Fibroblast of peridontal ligament (primary cell): ENCODE results near the gene HJV.

ENCODE experiments used
- DNase-seq: peaks from one replicate; pipeline ENCODE4 v3.0.0-alpha.2; 2010; ENCODE audit errors: extremely low read depth

Gene HJV

DNA sequence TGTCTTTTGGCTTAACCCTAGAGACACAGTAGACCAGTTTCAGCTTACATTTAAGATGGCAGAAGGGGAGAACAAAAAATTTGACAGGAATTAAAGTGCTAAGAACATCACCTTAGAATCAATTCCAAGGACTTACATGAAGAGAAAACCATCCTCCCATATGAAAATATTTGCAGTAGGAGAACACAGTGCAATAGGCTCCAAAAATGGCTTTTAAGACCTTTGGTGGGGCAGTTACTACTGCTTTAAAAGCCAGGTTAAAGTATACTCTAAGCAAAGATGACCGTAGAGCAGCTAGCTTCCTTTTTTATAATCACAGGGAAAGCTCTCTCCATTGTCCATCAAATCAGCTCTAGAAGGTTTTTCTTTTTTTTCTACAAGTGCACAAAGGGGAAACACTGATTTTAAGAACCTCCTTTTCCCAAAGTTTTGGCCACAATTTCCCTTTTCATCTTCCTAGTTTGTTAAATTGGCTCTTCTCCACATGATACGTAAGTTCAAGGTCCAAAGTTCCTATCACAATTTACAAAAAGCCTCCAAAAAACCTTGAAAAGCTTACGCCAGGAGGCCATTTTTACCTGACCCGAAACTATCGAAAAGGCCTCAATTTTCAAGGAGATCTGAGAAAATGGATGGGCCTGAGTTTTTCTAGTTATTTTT lies 28.4 kb downstream of the HJV start:
- DNase-seq = no peak

DNA sequence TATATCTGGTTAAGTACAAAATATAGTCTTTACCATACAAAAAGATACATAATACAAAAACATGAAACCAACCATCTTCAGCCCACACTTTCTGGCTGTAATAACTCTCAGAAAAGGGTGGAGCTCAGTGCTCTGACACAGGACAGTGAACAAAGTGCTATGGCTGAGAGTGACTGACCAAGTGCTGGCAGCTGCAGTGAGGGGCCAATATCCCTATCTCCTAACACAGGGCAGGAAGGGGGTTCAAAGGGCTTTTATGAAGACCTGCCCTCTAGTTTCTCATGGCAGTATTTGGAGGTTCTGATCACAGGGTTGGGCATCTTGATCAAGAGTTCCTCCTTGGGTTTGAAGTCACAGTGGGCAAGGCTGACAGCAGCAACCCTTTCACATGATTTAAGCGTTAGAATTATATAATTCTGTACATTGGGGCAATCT lies 29.0 kb downstream of the HJV start:
- no peak for DNase-seq

DNA sequence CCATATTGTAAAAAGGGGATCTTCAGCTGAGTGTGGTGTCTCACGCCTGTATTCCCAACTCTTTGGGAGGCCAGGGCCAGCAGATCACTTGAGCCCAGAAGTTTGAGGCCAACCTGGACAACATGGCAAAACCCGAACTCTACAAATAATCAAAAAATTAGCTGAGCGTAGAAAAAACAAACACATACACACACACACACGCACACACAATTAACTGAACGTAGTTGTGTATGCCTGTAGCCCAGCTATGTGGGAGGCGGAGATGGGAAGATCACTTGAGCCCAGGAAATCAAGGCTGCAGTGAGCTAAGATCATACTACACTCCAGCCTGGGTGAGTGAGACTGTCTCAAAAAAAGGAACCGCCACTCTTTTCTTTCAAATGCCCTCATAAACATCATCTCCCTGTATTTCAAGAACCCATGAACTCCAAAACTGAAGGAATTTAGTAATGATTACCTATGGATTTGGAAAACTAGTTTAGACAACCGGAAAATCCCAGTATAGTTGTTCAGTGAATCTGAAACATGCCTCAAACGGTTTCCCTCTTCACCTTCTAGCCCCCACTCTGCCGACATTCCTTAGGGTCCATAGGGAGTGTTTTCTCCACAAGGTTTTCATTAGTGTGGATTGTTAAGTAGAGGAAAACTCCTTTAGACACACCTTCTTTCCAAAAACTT lies 29.7 kb downstream of the HJV start:
- DNase-seq = peak; percentile 25

DNA sequence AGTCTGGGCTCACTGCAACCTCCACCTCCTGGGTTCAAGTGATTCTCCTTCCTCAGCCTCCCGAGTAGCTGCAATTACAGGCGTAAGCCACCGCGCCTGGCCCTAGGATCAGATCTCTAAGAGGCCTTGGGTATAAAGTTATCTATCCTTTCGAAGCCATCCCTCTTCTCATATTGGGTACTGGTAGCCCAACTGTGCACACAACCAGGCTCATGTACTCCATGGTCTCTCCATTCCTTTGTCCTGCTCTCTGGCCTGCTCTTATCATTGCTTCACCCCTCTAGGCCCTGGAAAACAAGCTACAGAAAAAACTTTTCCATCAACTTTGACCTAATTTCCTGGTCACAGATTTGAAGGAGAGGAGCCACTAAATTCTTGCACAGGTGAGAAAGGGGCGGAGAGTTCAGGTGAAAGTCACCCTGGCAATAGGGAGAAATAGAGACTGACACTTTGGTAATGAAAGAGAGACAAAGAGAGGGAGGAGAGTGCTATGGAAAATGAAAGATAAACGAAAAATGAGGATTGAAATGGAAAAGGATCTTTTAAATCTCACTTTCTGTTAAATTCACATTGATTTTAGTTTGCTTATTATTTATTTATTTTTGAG lies 31.2 kb downstream of the HJV start:
- DNase-seq = peak; percentile 10

DNA sequence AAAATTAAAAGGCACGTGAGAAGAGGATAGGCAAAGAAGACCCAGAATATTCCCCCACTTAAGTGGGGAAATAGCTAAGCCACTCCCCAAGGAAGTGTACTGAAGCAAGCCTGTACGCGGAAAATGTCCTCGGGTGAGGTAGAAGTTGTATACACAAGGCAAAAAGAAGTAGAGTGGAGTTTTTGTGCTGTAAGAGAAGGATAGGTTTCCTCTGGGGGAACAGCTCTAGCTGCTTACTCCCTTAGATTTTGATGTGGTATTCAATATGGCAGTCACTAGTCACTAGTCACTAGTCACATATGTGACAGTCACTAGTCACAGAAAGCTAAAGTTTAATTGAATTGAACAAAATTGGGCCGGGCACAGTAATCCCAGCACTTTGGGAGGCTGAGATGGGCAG lies 32.8 kb downstream of the HJV start:
- DNase-seq = no peak

DNA sequence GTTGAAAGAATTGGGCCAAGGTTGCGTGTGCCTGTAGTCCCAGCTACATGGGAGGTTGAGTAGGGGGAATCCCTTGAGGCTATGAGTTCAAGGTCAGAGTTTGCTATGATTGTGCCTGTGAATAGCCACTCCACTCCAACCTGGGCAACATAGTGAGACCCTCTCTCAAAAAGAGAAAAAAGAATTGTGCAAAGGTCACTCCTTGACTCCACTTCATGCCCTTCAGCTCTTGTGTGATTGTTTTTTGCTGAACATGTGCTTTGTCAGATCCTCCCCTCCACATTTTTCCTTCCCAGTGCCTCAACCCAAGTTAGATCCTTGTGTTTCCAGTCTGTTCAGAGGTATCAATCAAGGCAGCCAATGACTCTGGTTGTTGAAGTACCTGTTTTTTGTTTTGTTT lies 33.6 kb downstream of the HJV start:
- DNase-seq = no peak

DNA sequence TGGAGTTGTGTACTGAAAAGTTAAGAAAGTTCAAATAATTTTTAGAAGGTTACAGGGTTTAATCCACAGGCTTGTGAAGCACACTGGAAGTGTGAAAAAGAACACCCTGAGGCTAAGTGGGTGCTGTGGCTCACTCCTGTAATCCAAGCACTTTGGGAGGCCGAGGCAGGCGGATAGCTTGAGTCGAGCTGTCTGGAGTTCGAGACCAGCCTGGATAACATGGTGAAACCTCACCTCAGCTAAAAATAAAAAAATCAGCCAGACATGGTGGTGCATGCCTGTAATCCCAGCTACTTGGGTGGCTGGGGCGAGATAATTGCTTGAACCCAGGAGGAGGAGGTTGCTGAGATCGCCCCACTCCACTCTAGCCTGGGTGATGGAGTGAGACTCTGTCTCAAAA lies 35.0 kb downstream of the HJV start:
- DNase-seq = no peak

DNA sequence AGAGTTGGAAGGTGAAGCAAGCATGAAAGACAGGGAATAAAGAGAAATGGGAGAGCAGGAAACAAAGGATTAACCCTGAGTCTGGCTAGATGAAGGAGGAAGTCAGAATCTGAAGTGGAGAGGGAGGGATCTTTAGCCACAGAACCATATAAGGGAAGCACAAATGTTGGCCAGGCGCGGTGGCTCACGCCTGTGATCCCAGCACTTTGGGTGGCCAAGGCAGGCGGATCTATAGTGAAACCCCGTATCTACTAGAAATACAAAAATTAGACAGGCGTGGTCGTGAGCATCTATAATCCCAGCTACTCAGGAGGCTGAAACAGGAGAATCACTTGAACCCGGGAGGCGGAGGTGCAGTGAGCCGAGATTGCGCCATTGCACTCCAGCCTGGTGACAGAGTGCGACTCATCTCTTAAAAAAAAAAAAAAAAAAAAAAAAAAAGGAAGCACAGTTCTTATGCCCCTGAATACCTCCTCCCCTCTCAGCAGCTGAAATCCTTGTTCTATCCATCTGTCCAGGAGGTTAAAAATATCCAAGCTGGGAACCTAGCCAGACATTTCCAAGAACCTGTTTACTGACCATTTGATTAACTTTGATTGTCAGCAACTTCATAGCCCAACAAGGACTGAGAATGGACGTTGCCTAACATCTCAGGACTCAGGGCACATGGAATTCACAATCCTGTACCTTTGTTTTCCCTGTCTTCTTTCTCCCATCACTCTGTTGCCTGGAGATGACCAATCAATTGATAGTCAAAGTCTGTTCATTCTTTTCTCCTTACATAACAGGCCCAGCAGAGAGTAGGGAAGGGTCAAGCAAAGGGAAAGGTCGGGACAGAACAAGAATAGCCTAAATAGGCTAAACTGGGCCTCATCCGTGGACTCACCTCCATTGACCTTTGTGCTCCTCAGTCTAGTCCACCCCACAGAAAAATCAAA lies 35.8 kb downstream of the HJV start:
- DNase-seq = peak; percentile 79

DNA sequence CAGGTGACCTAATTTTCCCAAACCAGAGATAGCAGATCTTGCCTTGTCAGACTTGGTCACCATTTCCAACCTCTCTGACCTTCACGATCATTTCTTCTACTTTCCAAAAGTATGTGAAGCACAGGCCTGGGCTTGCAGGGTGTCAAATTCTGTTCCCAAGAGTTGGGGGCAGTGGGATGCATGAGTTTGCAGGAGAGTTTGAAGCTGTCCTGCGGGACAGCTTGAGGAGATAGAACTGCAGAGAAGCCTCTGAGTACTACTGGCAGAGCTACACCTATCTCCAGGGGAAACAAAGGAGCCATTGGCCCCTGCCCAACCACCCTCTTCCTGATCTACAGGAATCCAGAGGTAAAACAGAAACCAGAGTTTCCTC lies 36.4 kb downstream of the HJV start:
- no peak for DNase-seq

DNA sequence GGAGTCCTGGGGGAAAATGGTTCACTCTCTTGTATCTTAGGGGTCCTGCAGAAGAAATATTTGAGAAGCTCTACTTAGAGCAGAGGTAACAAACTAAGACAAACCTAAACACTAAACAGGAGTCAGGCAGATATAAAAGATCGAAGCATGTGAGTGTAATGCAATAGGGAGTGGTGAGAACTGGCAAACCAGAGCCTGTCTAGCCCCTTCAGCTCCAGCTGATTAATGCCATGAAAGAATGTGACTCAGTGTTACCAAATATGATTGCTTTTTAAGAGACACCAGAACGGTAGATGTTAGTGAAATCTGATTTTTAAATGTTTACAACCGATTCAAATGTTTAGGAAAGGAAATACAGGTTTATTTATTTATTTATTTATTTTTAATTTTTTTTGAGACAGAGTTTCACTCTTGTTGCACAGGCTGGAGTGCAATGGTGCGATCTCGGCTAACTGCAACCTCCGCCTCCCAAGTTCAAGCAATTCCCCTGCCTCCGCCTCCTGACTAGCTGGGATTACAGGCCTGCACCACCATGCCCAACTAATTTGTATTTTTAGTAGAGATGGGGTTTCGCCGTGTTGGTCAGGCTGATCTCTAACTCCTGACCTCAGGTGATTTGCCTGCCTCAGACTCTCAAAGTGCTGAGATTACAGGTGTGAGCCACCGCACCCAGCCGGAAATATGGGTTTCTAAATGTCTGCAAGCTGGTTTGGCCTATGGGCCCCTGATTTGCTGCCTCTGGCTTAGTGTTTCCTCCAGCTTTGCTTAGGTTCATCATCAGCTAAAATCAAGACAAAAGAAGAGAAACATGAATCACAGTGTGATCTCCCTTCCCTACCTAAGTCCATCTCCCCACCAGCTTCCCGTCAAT lies 37.3 kb downstream of the HJV start:
- DNase-seq = no peak

DNA sequence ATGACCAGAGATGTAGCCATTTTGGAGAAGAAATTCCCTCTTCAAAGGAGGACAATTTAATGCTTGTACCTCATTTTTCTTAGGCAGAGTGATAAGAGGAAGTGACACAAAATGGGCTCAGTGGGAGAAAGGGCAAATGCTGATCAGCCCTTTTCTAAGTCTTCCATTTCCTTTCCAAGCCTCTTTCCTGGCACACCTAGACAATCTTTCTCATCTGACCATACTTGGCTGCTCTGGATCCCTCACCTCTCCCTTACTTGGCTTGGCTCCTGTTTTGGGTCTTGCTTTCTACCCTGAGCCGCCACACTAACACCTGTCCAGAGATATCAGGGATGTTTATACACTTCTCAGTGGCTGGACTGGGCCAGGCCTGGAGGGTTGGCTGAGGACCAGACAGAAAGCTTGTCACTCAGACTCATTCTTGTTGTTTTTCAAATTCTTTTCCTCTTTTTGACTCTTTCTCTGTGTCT lies 38.3 kb downstream of the HJV start:
- no peak for DNase-seq

DNA sequence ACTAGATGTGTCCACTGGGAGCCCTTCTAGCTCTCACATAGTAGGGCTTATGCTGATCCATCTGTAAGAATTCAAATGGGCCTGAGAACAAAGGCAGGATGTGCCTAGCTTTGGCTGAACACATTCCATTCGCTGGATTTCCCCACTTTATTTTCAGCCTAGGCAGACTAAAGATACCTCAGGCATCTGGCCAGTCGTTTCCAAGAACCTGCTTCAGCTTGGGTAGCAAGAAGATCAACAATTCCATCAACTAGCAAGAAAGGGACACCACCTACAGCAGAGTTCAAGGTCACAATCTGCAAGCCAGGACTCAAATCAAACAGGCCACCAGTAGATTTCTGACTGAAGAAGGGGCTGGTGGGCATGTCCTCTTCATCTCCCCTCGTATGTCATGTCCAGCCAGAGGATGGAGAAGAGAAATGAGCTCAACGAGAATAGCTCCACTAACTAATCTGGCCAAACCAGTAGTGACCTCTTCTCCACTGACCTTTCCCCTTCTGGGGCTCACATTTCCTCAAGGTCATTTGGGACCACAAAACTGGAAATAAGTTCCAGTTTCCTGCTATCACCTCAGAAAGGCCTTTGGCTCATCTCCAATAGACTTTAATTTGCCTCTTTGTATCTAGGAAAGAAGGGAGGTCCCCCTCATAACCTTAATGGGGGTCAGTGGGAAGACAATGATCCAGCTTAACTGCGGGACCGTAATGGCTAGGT lies 39.4 kb downstream of the HJV start:
- no peak for DNase-seq

DNA sequence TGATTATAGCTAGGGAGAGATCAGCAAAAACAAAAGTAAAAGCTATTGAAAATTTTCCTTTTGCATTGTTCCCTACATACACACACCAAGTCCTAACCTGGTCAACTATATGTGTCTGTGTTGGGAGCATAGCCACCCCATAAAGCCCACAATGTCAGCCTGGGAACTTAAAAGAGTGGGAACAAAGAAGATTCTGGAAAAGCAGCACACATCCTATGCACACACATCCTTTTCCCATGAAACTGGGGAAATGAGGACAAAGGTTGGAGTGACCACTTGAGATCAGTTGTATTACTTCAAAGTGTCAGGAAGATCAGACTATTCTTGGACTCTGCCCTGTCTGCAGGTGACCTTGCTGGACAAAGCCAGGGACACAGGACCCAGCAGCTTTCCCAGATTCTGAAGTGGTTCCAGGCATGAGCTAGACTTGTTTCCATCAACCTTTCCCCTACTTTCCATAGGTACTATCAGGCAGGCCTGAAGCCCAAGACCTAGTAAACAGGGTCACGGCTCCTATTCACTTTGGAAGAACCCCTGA lies 41.0 kb downstream of the HJV start:
- no peak for DNase-seq

DNA sequence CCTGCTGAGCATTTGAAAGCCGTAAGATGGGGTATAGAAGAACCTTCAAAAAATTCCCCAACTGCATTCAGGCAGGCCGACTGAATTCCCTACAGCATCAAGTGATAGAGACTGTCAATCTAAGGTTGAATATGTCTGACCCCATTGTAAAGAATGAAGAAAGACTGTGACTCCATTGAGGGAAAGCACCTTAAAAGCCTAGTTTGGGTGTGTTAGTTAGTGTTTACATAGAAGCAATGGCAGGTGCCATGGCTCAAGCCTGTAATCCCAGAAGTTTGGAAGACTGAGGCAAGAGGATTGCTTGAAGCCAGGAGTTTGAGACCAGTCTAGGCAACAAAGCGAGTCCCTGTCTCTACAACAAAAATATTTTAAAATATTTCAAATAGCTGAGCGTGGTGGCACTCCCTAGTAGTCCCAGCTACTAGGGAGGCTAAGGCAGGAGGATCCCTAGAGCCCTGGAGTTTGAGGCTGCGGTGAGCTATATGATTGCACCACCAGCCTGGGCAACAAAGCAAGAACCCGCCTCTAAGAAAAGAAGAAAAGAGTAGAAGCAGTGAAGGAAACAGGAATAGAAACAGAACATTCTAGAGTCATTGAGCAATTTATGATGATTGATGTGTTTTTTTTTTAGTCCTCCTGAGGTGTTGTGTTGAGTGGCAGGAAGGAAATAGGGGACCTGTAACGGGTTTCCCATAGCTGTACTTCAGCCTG lies 41.6 kb downstream of the HJV start:
- DNase-seq = no peak

DNA sequence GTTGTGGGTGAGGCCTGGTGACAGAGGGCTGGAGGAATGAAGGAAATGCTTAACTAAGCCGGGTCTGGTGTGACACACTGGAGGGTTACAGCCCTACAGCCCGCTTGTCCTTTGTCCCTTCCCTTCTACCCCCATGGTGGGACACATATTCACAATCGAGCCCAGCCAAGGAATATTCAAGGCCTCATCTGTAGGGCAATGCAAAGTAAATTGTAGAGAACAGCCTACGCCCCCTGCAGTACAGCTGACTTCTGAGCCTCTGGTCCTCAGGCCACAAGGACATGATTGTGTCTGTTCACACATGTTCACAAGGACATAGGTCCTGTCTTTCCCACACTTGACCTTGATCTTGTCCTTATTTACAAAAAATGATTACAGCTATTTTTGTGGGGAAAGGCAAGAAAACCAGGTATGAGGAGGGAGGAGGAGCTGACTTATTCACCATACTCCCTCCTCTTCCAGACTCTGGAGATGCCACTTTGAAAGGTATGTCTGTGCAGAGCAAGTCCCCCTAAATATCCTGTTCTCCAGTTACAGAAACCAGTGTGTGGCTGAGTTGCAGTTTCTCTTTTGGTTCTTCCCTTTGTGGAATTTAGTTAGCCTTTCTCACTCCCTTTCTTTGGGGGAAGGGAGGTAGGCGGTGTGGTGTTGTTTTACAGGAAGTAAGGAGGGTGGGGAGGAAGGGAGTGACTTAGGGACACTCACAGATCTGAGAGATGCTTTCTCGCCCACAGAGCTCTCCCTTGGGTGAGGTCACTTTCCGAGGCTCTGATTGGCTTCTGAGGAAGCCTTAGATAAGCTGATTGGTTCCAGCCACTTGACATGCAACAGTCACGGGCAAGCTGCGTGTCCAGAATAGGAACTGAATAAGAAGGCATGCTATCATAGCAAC lies 42.4 kb downstream of the HJV start:
- DNase-seq = peak; percentile 100

DNA sequence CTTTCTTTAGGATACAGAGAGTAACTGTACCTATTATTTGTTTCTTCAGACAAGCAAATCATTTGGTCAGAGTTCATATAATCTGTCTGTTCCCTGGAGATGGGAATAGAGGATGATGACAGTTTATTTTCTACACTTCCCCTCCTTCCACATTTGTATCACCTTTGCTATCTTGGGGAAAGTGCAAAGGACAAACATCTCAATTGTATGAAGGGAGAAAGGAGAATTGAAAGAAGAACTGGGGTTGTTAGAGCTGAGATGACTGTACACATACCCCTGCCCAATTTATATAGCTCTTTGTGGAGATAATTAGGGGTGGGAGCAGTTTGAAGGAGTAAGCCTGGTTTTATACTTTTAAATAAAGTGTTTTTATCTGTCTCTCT lies 43.1 kb downstream of the HJV start:
- DNase-seq = no peak

DNA sequence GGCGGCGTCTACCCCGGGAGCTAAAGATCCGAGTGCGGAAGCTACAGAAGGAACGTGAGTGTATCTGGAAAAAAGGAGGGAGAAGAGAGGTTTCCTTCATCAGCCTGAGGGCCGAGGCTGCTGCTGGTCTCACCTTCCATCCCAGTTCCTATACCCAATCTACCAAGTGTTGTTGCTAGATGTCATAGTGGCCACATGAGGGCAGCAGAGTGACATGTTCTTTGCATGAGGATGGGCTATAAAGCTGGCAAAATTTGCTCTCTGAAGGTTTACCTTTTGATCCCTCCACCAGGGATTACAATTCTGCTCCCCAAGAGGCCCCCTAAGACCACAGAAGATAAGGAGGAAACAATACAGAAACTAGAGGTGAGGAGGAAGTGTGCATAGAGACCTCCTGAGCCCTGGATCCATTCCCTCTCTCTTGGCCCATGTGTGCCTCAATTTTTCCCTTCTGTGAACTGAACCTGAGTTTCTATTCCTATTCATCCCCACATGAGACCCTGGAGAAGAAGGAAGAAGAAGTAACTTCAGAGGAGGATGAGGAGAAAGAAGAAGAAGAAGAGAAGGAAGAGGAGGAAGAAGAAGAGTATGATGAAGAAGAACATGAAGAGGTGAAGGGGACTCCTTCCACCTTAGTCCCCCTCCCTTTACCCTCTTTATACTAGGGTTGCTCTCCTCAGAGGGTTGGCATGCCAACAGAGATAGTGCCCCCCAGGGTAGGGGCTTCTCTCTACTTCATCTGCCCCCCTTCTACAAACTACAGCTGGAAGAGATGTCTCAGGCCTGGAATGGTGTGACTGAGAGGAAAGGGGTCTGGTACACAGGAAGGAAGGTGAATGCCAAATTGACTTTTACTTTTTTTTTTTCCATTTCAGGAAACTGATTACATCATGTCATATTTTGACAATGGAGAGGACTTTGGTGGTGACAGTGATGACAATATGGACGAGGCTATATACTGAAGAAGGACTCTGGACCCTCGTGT lies 43.8 kb downstream of the HJV start:
- peak; percentile 88 for DNase-seq
